ENCODE measurements around the gene LUC7L3. TPM values are rescaled to one million over a fixed set of nuclear protein-coding genes. Genes with fewer than 3 reads are reported as not detected.

Gene LUC7L3
- total RNA-seq, 1 donor from 2014 or later: 105 TPM

GRCh38 chr17:50754521-50754920 lies 35.1 kb downstream of the LUC7L3 start:
- DNase-seq (ENCODE audit: extremely low spot score, unreplicated experiment): no peak
- no peaks in the 10 kb centered on the region for H3K27me3 Mint-ChIP-seq (ENCODE audit: unreplicated experiment)
- H3K36me3 Mint-ChIP-seq (ENCODE audit: unreplicated experiment): peaks cover 46% of the 10 kb centered on the region
- H3K27ac Mint-ChIP-seq (ENCODE audit: unreplicated experiment): no peak overlapping the region
- TF ChIP-seq CTCF (IDR thresholded peaks at IDR 0.05): no peak
- no peaks in the 10 kb centered on the region for H3K9me3 Mint-ChIP-seq (ENCODE audit: unreplicated experiment)
- H3K4me1 Mint-ChIP-seq (ENCODE audit: unreplicated experiment): no peaks in the 10 kb centered on the region
- H3K4me3 Mint-ChIP-seq (ENCODE audit: unreplicated experiment): no peak overlapping the region

GRCh38 chr17:50758524-50758923 lies 39.1 kb downstream of the LUC7L3 start:
- Mint-ChIP-seq H3K27ac (ENCODE audit: unreplicated experiment) (no peak overlapping the region), H3K36me3 (ENCODE audit: unreplicated experiment) (peaks cover 18% of the 10 kb centered on the region), H3K4me1 (ENCODE audit: unreplicated experiment) (peaks cover 7% of the 10 kb centered on the region), H3K27me3 (ENCODE audit: unreplicated experiment) (peaks cover 2% of the 10 kb centered on the region), H3K9me3 (ENCODE audit: unreplicated experiment) (no peaks in the 10 kb centered on the region), H3K4me3 (ENCODE audit: unreplicated experiment) (no peak overlapping the region)
- TF ChIP-seq CTCF (IDR thresholded peaks at IDR 0.05): no peak
- no peak for DNase-seq (ENCODE audit: extremely low spot score, unreplicated experiment)

- Mint-ChIP-seq H3K4me1 (ENCODE audit: unreplicated experiment) (peaks cover 7% of the 10 kb centered on the region), H3K27ac (ENCODE audit: unreplicated experiment) (no peak overlapping the region), H3K4me3 (ENCODE audit: unreplicated experiment) (no peak overlapping the region), H3K27me3 (ENCODE audit: unreplicated experiment) (peaks cover 2% of the 10 kb centered on the region), H3K36me3 (ENCODE audit: unreplicated experiment) (peaks cover 13% of the 10 kb centered on the region), H3K9me3 (ENCODE audit: unreplicated experiment) (no peaks in the 10 kb centered on the region)
- DNase-seq (ENCODE audit: extremely low spot score, unreplicated experiment): peak; percentile 60
- no peak for TF ChIP-seq CTCF (IDR thresholded peaks at IDR 0.05)
Measured at GRCh38 chr17:50758989-50759544, 39.7 kb downstream of the LUC7L3 start.

GRCh38 chr17:50762177-50762576 lies 42.8 kb downstream of the LUC7L3 start:
- DNase-seq (ENCODE audit: extremely low spot score, unreplicated experiment): no peak
- H3K27me3 Mint-ChIP-seq (ENCODE audit: unreplicated experiment): peaks cover 2% of the 10 kb centered on the region
- no peak for TF ChIP-seq CTCF (IDR thresholded peaks at IDR 0.05)
- H3K36me3 Mint-ChIP-seq (ENCODE audit: unreplicated experiment): no peaks in the 10 kb centered on the region
- H3K9me3 Mint-ChIP-seq (ENCODE audit: unreplicated experiment): no peaks in the 10 kb centered on the region
- H3K27ac Mint-ChIP-seq (ENCODE audit: unreplicated experiment): no peak overlapping the region
- no peak overlapping the region for H3K4me3 Mint-ChIP-seq (ENCODE audit: unreplicated experiment)
- H3K4me1 Mint-ChIP-seq (ENCODE audit: unreplicated experiment): peaks cover 7% of the 10 kb centered on the region

- Mint-ChIP-seq H3K27ac (ENCODE audit: unreplicated experiment) (no peak overlapping the region), H3K9me3 (ENCODE audit: unreplicated experiment) (no peaks in the 10 kb centered on the region), H3K4me3 (ENCODE audit: unreplicated experiment) (no peak overlapping the region), H3K36me3 (ENCODE audit: unreplicated experiment) (no peaks in the 10 kb centered on the region), H3K4me1 (ENCODE audit: unreplicated experiment) (peaks cover 7% of the 10 kb centered on the region), H3K27me3 (ENCODE audit: unreplicated experiment) (peaks cover 5% of the 10 kb centered on the region)
- DNase-seq (ENCODE audit: extremely low spot score, unreplicated experiment): peak; percentile 21
- TF ChIP-seq CTCF (IDR thresholded peaks at IDR 0.05): no peak
Measured at GRCh38 chr17:50763716-50764475, 44.5 kb downstream of the LUC7L3 start.

All from osteocyte (in vitro differentiated cells).